ENCODE measurements around the gene PARP3.

Gene PARP3

GRCh38 chr3:51995346-51996163 lies 53.4 kb downstream of the PARP3 start, which contains the start of gene RPL29:
Gene RPL29 (minus strand): TSS chr3:51995895. CDS start chr3:51995461, 434 bp downstream.
- Mint-ChIP-seq H3K4me3 (peak within 1 kb of the TSS; percentile 98 to 99), H3K4me1 (ENCODE audit: low read depth in 2 of 2) (peaks cover 25 to 27% of the 10 kb centered on the region in 2 donors), H3K27me3 (peaks cover 0 to 4% of the 10 kb centered on the region in 2 donors), H3K9me3 (no peaks in the 10 kb centered on the region), H3K27ac (peak within 1 kb of the TSS; percentile 100), H3K36me3 (ENCODE audit: insufficient read depth) (peaks cover 38% of the 10 kb centered on the region)
- peak; percentile 91 to 93 (median 91) for DNase-seq
- ATAC-seq (replicated peaks), result peak; percentile 97

GRCh38 chr3:51997172-51997571 lies 55.0 kb downstream of the PARP3 start:
- DNase-seq, result no peak

GRCh38 chr3:51997935-51998596 lies 55.9 kb downstream of the PARP3 start:
- peaks cover 0 to 4% of the 10 kb centered on the region in 2 donors for H3K27me3 Mint-ChIP-seq
- peaks cover 21% of the 10 kb centered on the region for H3K36me3 Mint-ChIP-seq (ENCODE audit: insufficient read depth)
- peaks cover 27 to 28% of the 10 kb centered on the region in 2 donors for H3K4me1 Mint-ChIP-seq (ENCODE audit: low read depth in 2 of 2)
- no peak overlapping the region for H3K4me3 Mint-ChIP-seq
- ATAC-seq (replicated peaks) (no peak), DNase-seq (no peak)
- no peaks in the 10 kb centered on the region for H3K9me3 Mint-ChIP-seq
- no peak overlapping the region for H3K27ac Mint-ChIP-seq

More at GRCh38 chr3:51997172-51997571, 55.0 kb downstream of the PARP3 start:
- no peak for ATAC-seq (replicated peaks)
- Mint-ChIP-seq H3K36me3 (ENCODE audit: insufficient read depth) (peaks cover 30% of the 10 kb centered on the region), H3K4me1 (ENCODE audit: low read depth in 2 of 2) (peaks cover 32 to 34% of the 10 kb centered on the region in 2 donors), H3K9me3 (no peaks in the 10 kb centered on the region), H3K4me3 (no peak overlapping the region), H3K27ac (no peak overlapping the region), H3K27me3 (peaks cover 0 to 4% of the 10 kb centered on the region in 2 donors)
